H1 (cell line): ENCODE data around the gene KNOP1. TPM values are rescaled to one million over a fixed set of nuclear protein-coding genes. Genes with fewer than 3 reads are reported as not detected.

ENCODE experiments used
- BRCA1 ChIP-seq: IDR thresholded peaks from 2 replicates; pipeline ENCODE4 v1.6.1; 2012; ENCODE audit warnings: low read depth, low read length, improper control_type of control experiment
- CEBPB ChIP-seq: IDR thresholded peaks from 2 replicates; pipeline ENCODE4 v1.6.1; 2012; ENCODE audit warnings: low read depth, low read length
- EGR1 ChIP-seq: IDR thresholded peaks from 2 replicates; pipeline ENCODE4 v1.6.1; 2011; ENCODE audit warnings: low read depth, low read length, borderline replicate concordance
- SAP30 ChIP-seq: fragments of 300-600 bp; sonication (generic); IDR thresholded peaks from 2 replicates; pipeline ENCODE4 v1.7.1; 2012; ENCODE audit warnings: low read length, moderate library complexity, mild to moderate bottlenecking, inconsistent platforms; ENCODE audit not compliant: insufficient read depth, insufficient replicate concordance
- SP1 ChIP-seq: IDR thresholded peaks from 2 replicates; pipeline ENCODE4 v1.6.1; 2011; ENCODE audit warnings: low read depth, low read length
- SP4 ChIP-seq: IDR thresholded peaks from 2 replicates; pipeline ENCODE4 v1.6.1; 2012; ENCODE audit warnings: low read length, inconsistent platforms
- TEAD4 ChIP-seq: IDR thresholded peaks from 2 replicates; pipeline ENCODE4 v1.6.1; 2012; ENCODE audit warnings: low read depth, low read length, inconsistent platforms, mixed read lengths
- ZNF274 ChIP-seq: IDR thresholded peaks from 2 replicates; pipeline ENCODE4 v1.7.0; 2012; ENCODE audit warnings: low read length, borderline replicate concordance; ENCODE audit errors: extremely low read depth
- polyA plus RNA-seq, 7 experiments: library from polyadenylated mRNA; depleted of rRNA in 3 of 7; stranded (reverse) in 5 of 7; unstranded in 2 of 7; fragments of >200 nt in 5 of 7; fragments of 200-250 nt in 2 of 7; gene quantifications; 1 replicate in 5 of 7; 2 replicates in 1 of 7; 4 replicates in 1 of 7; pipeline versions ENCODE4 v1.2.1 to v1.2.3, GENCODE V29; 2011 to 2013; ENCODE audit warnings: missing spikeins in 2 of 7, mixed read lengths in 2 of 7
- total RNA-seq: library from RNA; stranded (reverse); fragmentation: NEBNext Ultra II Directional; extraction: Animal tissue kit (Norgen Biotek cat#: 25700); gene quantifications from 2 replicates; pipeline ENCODE4 v1.2.1, GENCODE V29; 2021

KNOP1 gene
- total and polyA plus RNA-seq, 2 of the 8 experiments (the other 6 are each of a cell fraction or from before 2014, with no cell fraction given), result 21.6 to 87.9 TPM

DNA sequence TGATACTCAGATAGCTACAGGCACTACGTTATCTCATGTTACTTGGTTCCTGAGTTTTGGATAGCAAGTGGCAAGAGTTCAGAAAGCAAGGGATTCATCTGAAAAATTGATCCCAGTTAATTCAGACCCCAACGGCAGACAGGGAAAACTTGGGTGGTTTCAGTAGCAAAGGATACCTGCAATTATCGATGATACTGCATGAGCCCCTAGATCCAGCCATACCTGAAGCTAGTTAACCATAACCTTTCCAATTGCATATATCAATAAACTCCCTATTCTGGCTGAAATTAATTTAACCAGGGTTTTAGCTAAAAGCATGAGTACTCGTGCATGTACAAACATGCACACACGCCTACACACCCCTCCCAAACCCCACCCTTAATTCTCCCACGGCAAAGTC is 4.3 kb downstream of the KNOP1 start (continued):
- TF ChIP-seq SAP30 (no peak), ZNF274 (no peak), SP1 (no peak), CEBPB (no peak), SP4 (no peak), EGR1 (no peak), TEAD4 (no peak), BRCA1 (no peak)
